T-cell (primary cell): ENCODE data around the gene ABCA1. TPM values are rescaled to one million over a fixed set of nuclear protein-coding genes. Genes with fewer than 3 reads are reported as not detected.

Experiments
- ATAC-seq, 4 experiments: fragments of 200-7000 bp in 3 of 4; fragments of 150-1000 bp in 1 of 4; cut with Tn5 transposase; replicated peaks in 1 of 4; 1 replicate in 3 of 4; 2 replicates in 1 of 4; pipeline ENCODE4 v1.10.0; 2021; ENCODE audit warnings: moderate library complexity in 3 of 4, mild to moderate bottlenecking in 2 of 4, moderate number of reproducible peaks in 1 of 4
- CTCF ChIA-PET, 2 donors: fragments of 300-600 bp; sonication (Branson Sonifier 250); formaldehyde crosslinking; loops; one replicate each; lab custom pipeline; 2022; ENCODE audit warnings: antibody characterized with exemption in 2 of 2; lab: Charles Lee
- POLR2A ChIA-PET, 2 donors: fragments of 300-600 bp; sonication (Branson Sonifier 250); formaldehyde crosslinking; loops; one replicate each; lab custom pipeline; 2022; ENCODE audit warnings: antibody characterized with exemption in 2 of 2; lab: Charles Lee
- DNase-seq, 35 experiments: peaks; one replicate each; pipeline versions ENCODE4 v3.0.0 to v3.0.0-alpha.2; 2013 to 2023
- H3K27ac ChIP-seq: one replicate; pipeline ENCODE4 v1.5.1; 2013; ENCODE audit warnings: low read length
- H3K27me3 ChIP-seq, 2 experiments: replicated peaks in 1 of 2; 1 replicate in 1 of 2; 2 replicates in 1 of 2; pipeline versions ENCODE4 v1.6.1 to v1.7.0; 2013; ENCODE audit warnings: low read length in 1 of 2, mixed read lengths in 1 of 2; ENCODE audit not compliant: control insufficient read depth in 2 of 2, insufficient read depth in 2 of 2; ENCODE audit errors: extremely low read depth in 1 of 2
- H3K36me3 ChIP-seq, 2 donors: 1 replicate in 1 of 2; 2 replicates in 1 of 2; pipeline versions ENCODE4 v1.6.1 to v1.7.0; 2013; ENCODE audit warnings: low read length in 1 of 2; ENCODE audit not compliant: control insufficient read depth in 2 of 2, insufficient read depth in 1 of 2; ENCODE audit errors: extremely low read depth in 1 of 2
- H3K4me1 ChIP-seq, 2 experiments: 1 replicate in 1 of 2; 2 replicates in 1 of 2; pipeline versions ENCODE4 v1.6.1 to v1.7.0; 2013; ENCODE audit warnings: low read length in 2 of 2, mixed read lengths in 1 of 2; ENCODE audit not compliant: insufficient read depth in 2 of 2, control insufficient read depth in 1 of 2; ENCODE audit errors: extremely low read depth in 1 of 2
- H3K4me3 ChIP-seq, 2 donors: 1 replicate in 1 of 2; 2 replicates in 1 of 2; pipeline versions ENCODE4 v1.5.1 to v1.7.0; 2013; ENCODE audit warnings: mild to moderate bottlenecking in 2 of 2, low read length in 1 of 2, moderate library complexity in 1 of 2; ENCODE audit not compliant: control insufficient read depth in 1 of 2; ENCODE audit errors: extremely low read depth in 1 of 2
- H3K9me3 ChIP-seq: 2 replicates; pipeline ENCODE4 v1.7.0; 2013
- H3K27ac Mint-ChIP-seq, 2 donors: one replicate each; pipeline ENCODE4 v1.8.0; 2020 to 2021; ENCODE audit warnings: mild to moderate bottlenecking in 2 of 2, mixed read lengths in 2 of 2
- H3K27me3 Mint-ChIP-seq, 2 donors: one replicate each; pipeline ENCODE4 v1.8.0; 2021 to 2022; ENCODE audit warnings: mixed read lengths in 2 of 2
- H3K36me3 Mint-ChIP-seq: one replicate; pipeline ENCODE4 v1.8.0; 2021; ENCODE audit warnings: mixed read lengths
- H3K4me1 Mint-ChIP-seq, 3 donors: one replicate each; pipeline ENCODE4 v1.8.0; 2020 to 2022; ENCODE audit warnings: mixed read lengths in 3 of 3, mild to moderate bottlenecking in 1 of 3
- H3K4me3 Mint-ChIP-seq, 3 donors: one replicate each; pipeline ENCODE4 v1.8.0; 2020 to 2022; ENCODE audit warnings: mild to moderate bottlenecking in 3 of 3, mixed read lengths in 3 of 3, moderate library complexity in 3 of 3
- H3K9me3 Mint-ChIP-seq, 3 donors: one replicate each; pipeline ENCODE4 v1.8.0; 2020 to 2022; ENCODE audit warnings: mixed read lengths in 3 of 3
- WGBS: methylation state at CpG from one replicate; pipeline ENCODE4 v1.1.5; 2013; ENCODE audit warnings: missing lambda C conversion rate; ENCODE audit not compliant: insufficient coverage; 5-methylcytosine and 5-hydroxymethylcytosine counted together
- total RNA-seq, 35 experiments: library from RNA in 6 of 35; stranded (reverse) in 6 of 35; fragments of 120-200 nt in 1 of 35; gene quantifications; one replicate each; pipeline versions ENCODE4 v1.2.1 to v1.2.4 and lab custom pipeline; 2013 to 2026

The ABCA1 gene
- total RNA-seq, 5 donors from 2014 or later (not counting 1 experiment from before 2014, with no cell fraction given): 0.41 to 4.7 (median 0.62) TPM

DNA sequence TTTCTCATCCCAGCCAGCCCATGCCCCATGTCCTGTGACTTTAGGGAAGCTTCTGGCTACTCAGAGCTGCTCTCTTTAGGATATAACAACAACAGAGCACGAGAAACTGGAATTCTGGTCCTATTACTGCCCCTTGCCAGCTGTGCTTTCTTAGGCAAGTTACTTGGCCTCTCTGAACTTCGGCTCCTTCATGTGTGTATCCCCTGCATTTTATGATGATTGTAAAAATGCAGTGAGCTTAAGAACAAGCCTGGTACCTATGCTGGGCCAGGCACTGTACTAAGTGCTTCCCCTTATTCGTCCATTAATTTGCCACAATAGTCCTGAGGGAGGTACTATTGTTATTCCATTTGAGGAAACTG is 54.5 kb downstream of the ABCA1 start:
- Histone ChIP-seq H3K4me1 (no peaks in the 10 kb centered on the region), H3K27me3 (no peaks in the 10 kb centered on the region), H3K4me3 (no peak overlapping the region), H3K36me3 (peaks cover 0 to 3% of the 10 kb centered on the region in 2 donors), H3K27ac (no peak overlapping the region), H3K9me3 (no peaks in the 10 kb centered on the region)
- ATAC-seq (no peak), DNase-seq (no peak)
- WGBS: 67% methylated on average over 2 of the region's 3 CpGs
- Mint-ChIP-seq H3K4me1 (peaks cover 0 to 3% (median 0%) of the 10 kb centered on the region in 3 donors), H3K27me3 (no peaks in the 10 kb centered on the region), H3K27ac (no peak overlapping the region), H3K36me3 (peaks cover 39% of the 10 kb centered on the region), H3K4me3 (no peak overlapping the region), H3K9me3 (no peaks in the 10 kb centered on the region)
- CTCF ChIA-PET: interaction anchor here in 1 of 2 donors (1.0 kb wide), 1 partner anchor 11 kb away, joined by 3 read pairs; no protein-coding TSS in a partner anchor
- POLR2A ChIA-PET: no interaction called here

DNA sequence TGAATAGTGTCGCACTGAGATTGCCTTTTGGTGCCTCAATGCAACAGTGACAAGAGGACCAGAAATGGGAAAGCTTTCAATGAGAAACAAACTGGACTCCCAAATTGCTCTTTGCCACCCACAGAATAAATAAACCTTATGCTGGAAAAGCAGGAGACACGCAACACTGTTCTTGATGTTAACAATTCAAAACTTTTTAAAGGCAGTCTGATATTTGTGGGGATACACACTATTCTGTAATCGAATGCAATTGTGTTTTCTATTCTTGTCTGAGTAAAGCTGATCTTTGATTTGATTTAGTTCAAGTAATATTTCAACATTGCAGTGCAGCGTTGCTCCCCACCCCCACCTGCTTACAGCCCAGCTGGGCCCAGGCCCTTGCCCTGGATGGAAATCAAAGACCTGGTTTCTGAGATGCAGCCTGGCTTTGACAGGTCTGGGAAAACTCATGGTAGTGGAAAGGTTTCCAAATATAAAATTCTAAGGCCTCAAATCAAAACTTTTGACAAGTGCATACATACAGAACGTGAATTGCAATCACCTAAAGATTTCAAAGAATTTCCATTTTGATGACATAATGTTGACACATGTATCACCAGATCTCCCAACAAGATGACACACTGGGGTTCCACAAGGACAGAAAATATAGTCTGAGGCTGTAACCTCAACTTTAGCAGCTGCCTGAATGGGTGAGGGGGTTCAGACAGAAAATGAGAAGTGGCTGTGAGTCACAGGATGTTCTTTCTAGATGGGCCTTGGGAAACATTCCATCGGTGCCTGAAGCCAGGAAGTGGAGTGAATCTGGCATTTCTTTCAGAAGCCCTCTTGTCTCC is 55.1 kb downstream of the ABCA1 start:
- H3K4me1 Mint-ChIP-seq: peaks cover 0 to 4% (median 0%) of the 10 kb centered on the region in 3 donors
- peak in 1 of 35 experiments; percentile 9 for DNase-seq
- WGBS: 100% methylated on average over 1 of the region's 6 CpGs
- no peak overlapping the region for H3K27ac ChIP-seq
- no peak overlapping the region for H3K4me3 Mint-ChIP-seq
- H3K4me1 ChIP-seq: no peaks in the 10 kb centered on the region
- no peak overlapping the region for H3K4me3 ChIP-seq
- ChIA-PET POLR2A (no interaction called here), CTCF (no interaction called here)
- peaks cover 0 to 3% of the 10 kb centered on the region in 2 donors for H3K36me3 ChIP-seq
- no peak overlapping the region for H3K27ac Mint-ChIP-seq
- H3K9me3 Mint-ChIP-seq: no peaks in the 10 kb centered on the region
- H3K27me3 Mint-ChIP-seq: no peaks in the 10 kb centered on the region
- H3K36me3 Mint-ChIP-seq: peaks cover 40% of the 10 kb centered on the region
- ATAC-seq: no peak
- no peaks in the 10 kb centered on the region for H3K27me3 ChIP-seq
- H3K9me3 ChIP-seq: no peaks in the 10 kb centered on the region

- Mint-ChIP-seq H3K27me3 (no peaks in the 10 kb centered on the region), H3K4me1 (peaks cover 0 to 4% (median 0%) of the 10 kb centered on the region in 3 donors), H3K27ac (no peak overlapping the region), H3K4me3 (no peak overlapping the region), H3K36me3 (peaks cover 40% of the 10 kb centered on the region), H3K9me3 (no peaks in the 10 kb centered on the region)
- H3K36me3 ChIP-seq: peaks cover 0 to 3% of the 10 kb centered on the region in 2 donors
- CTCF ChIA-PET: interaction anchor here in 1 of 2 donors (0.6 to 0.8 kb wide), 2 partner anchors 10 to 260 kb away, joined by 3 to 5 read pairs; no protein-coding TSS in a partner anchor
- POLR2A ChIA-PET: no interaction called here
- ATAC-seq (no peak), DNase-seq (no peak)
- H3K9me3 ChIP-seq: no peaks in the 10 kb centered on the region
- 60% methylated on average over 1 of the region's 5 CpGs for WGBS
- H3K4me1 ChIP-seq: no peaks in the 10 kb centered on the region
- H3K4me3 ChIP-seq: no peak overlapping the region
- no peaks in the 10 kb centered on the region for H3K27me3 ChIP-seq
- H3K27ac ChIP-seq: no peak overlapping the region
Observed at GRCh38 chr9:104871961-104872527, 55.9 kb downstream of the ABCA1 start.

DNA sequence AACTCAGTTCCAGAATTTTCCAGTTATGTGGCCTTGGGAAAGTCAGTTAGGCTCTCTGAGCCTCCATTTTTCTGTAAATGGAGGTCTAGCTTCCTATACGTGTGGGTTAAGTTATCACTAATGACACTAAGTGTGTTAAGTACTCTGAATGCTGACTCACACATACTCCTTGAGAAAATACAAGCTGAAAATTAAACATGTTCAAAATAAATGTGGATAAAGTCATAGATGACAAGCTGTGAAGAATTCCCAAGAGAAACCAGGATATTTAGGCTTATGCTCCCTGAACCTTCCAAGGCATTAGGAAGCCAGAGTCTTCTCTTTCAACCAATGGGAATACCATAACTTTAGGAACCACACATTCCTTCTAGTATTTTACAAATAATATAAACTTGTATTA is 58.1 kb downstream of the ABCA1 start:
- no peaks in the 10 kb centered on the region for H3K27me3 Mint-ChIP-seq
- no CpG with 5 or more reads among the region's 1 CpG for WGBS
- no peak overlapping the region for H3K4me3 Mint-ChIP-seq
- peaks cover 0 to 4% (median 0%) of the 10 kb centered on the region in 3 donors for H3K4me1 Mint-ChIP-seq
- H3K27ac Mint-ChIP-seq: no peak overlapping the region
- ChIA-PET CTCF (no interaction called here), POLR2A (interaction anchor here in 1 of 2 donors (0.6 kb wide), 1 partner anchor 266 kb away, joined by 8 read pairs; no protein-coding TSS in a partner anchor)
- H3K36me3 Mint-ChIP-seq: peaks cover 34% of the 10 kb centered on the region
- no peaks in the 10 kb centered on the region for H3K4me1 ChIP-seq
- H3K9me3 ChIP-seq: no peaks in the 10 kb centered on the region
- no peaks in the 10 kb centered on the region for H3K9me3 Mint-ChIP-seq
- peaks cover 0 to 3% of the 10 kb centered on the region in 2 donors for H3K36me3 ChIP-seq
- H3K27me3 ChIP-seq: no peaks in the 10 kb centered on the region
- H3K4me3 ChIP-seq: no peak overlapping the region
- ATAC-seq (no peak), DNase-seq (no peak)
- no peak overlapping the region for H3K27ac ChIP-seq

DNA sequence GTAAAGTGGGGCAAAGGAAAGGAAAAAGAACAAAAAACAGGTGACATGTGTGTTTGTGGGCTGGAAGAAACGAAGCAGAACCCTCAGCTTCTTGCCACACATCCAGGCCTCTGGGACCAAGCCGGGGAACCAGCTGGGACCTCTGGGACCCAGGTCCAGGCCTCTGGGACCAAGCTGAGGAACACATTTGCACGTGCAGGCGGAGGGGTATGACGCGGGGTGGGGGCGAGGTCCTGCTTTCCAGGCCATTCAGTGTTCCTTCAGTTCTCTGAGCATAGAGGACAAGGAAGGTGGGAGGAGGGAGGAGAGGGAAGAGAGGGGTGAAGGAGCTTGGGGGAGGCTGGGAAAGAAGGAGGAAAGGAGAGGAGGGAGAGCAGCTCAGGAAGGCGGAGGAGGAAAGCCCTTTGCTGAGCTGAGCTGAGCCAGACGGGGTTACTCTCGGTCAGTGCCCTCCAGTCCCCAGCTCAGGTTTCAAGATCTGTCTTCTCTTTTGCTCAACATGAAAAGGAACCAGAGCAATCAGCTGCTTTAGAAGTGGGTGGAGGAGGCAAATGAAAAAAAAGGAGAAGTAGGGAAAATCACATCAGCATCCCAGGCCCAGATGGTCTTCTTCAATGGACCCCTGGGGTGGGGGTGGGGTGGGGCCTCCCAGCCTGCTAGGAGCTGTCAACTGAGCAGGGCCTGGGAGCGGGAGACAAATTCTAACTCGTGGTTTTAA is 59.1 kb downstream of the ABCA1 start:
- Mint-ChIP-seq H3K9me3 (no peaks in the 10 kb centered on the region), H3K36me3 (peaks cover 32% of the 10 kb centered on the region), H3K4me1 (peaks cover 0 to 4% (median 0%) of the 10 kb centered on the region in 3 donors), H3K27me3 (no peaks in the 10 kb centered on the region), H3K27ac (no peak overlapping the region), H3K4me3 (no peak overlapping the region)
- H3K36me3 ChIP-seq: peaks cover 0 to 3% of the 10 kb centered on the region in 2 donors
- no peaks in the 10 kb centered on the region for H3K9me3 ChIP-seq
- CTCF ChIA-PET: interaction anchor here in 1 of 2 donors (0.7 kb wide), 1 partner anchor 547 kb away, joined by 4 read pairs; no protein-coding TSS in a partner anchor
- H3K27me3 ChIP-seq: no peaks in the 10 kb centered on the region
- WGBS: 80% methylated on average over 9 of the region's 12 CpGs
- POLR2A ChIA-PET: no interaction called here
- H3K27ac ChIP-seq: no peak overlapping the region
- H3K4me1 ChIP-seq: no peaks in the 10 kb centered on the region
- ATAC-seq (no peak), DNase-seq (peak in 1 of 35 experiments; percentile 17)
- H3K4me3 ChIP-seq: no peak overlapping the region

DNA sequence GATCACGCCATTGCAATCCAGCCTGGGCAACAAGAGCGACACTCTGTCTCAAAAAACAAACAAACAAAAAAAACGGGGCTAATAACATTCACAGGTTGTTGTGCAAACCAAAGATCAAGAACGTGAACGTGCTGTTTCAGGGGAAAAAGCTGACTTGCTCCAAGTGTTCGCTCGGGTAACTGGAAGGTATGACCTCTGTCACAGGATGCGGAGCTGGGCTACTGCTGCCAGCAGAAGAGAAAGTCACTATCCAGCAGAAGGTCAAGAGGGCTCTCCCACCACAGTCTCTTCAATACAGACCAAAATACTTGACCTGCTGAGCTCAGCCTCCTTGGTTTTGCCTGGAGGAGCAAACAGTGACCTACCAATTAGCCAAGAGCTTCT is 59.7 kb downstream of the ABCA1 start:
- Mint-ChIP-seq H3K9me3 (no peaks in the 10 kb centered on the region), H3K27ac (no peak overlapping the region), H3K27me3 (no peaks in the 10 kb centered on the region), H3K36me3 (peaks cover 29% of the 10 kb centered on the region), H3K4me1 (peaks cover 2 to 7% (median 2%) of the 10 kb centered on the region in 3 donors), H3K4me3 (no peak overlapping the region)
- H3K4me3 ChIP-seq: no peak overlapping the region
- ChIA-PET POLR2A (interaction anchor here in 1 of 2 donors (0.6 kb wide), 1 partner anchor 170 kb away, joined by 3 read pairs; no protein-coding TSS in a partner anchor), CTCF (interaction anchor here in 1 of 2 donors (0.7 kb wide), 1 partner anchor 548 kb away, joined by 4 read pairs; no protein-coding TSS in a partner anchor)
- no peaks in the 10 kb centered on the region for H3K9me3 ChIP-seq
- 95% methylated on average over 6 of the region's 8 CpGs for WGBS
- H3K4me1 ChIP-seq: no peaks in the 10 kb centered on the region
- ATAC-seq (no peak), DNase-seq (no peak)
- H3K27me3 ChIP-seq: no peaks in the 10 kb centered on the region
- no peak overlapping the region for H3K27ac ChIP-seq
- H3K36me3 ChIP-seq: peaks cover 0 to 3% of the 10 kb centered on the region in 2 donors
